OCI-M2 (cell line): ENCODE results near the gene STON1.
"Not testable (repeated sequence)": the region's sequence is repeated elsewhere in the genome, so short reads cannot be mapped to it uniquely, and the experiment has no call there.

Source experiments
- DNase-seq: peaks from one replicate; lab custom pipeline; 2025; ENCODE audit not compliant: unreplicated experiment; lab: John Stamatoyannopoulos, UW

The STON1 gene

GRCh38 chr2:48528431-48528830 lies 1.5 kb upstream of the STON1 start:
- DNase-seq, result no peak

- no peak for DNase-seq
These were observed 760 bp upstream of the STON1 start for GRCh38 chr2:48529194-48529593.

GRCh38 chr2:48529676-48530032 lies 300 bp upstream of the STON1 start:
- no peak for DNase-seq

- DNase-seq, result no peak
These were observed 1.2 kb downstream of the STON1 start for GRCh38 chr2:48531141-48531648.

- no peak for DNase-seq
These were observed 2.2 kb downstream of the STON1 start for GRCh38 chr2:48532174-48532573.

GRCh38 chr2:48532824-48533223 lies 2.9 kb downstream of the STON1 start:
- DNase-seq, result no peak

GRCh38 chr2:48534781-48535180 lies 4.8 kb downstream of the STON1 start:
- no peak for DNase-seq

GRCh38 chr2:48540237-48540935 lies 10.4 kb downstream of the STON1 start:
- no peak for DNase-seq

GRCh38 chr2:48541666-48542389 lies 11.9 kb downstream of the STON1 start:
- DNase-seq, result no peak

- no peak for DNase-seq
These were observed 13.9 kb downstream of the STON1 start for GRCh38 chr2:48543895-48544294.

GRCh38 chr2:48545244-48545643 lies 15.3 kb downstream of the STON1 start:
- DNase-seq, result no peak

- DNase-seq, result no peak
These were observed 18.9 kb downstream of the STON1 start for GRCh38 chr2:48548840-48549239.

- no peak for DNase-seq
These were observed 20.0 kb downstream of the STON1 start for GRCh38 chr2:48549972-48550371.

GRCh38 chr2:48551548-48551947 lies 21.6 kb downstream of the STON1 start:
- no peak for DNase-seq

- DNase-seq, result not testable (repeated sequence)
These were observed 25.1 kb downstream of the STON1 start for GRCh38 chr2:48555071-48555470.

- no peak for DNase-seq
These were observed 28.5 kb downstream of the STON1 start for GRCh38 chr2:48558456-48558855.

GRCh38 chr2:48560546-48561209 lies 30.7 kb downstream of the STON1 start:
- DNase-seq, result no peak

- no peak for DNase-seq
These were observed 32.3 kb downstream of the STON1 start for GRCh38 chr2:48562281-48562680.

- DNase-seq, result no peak
These were observed 36.8 kb downstream of the STON1 start for GRCh38 chr2:48566592-48567310.

- DNase-seq, result no peak
These were observed 37.7 kb downstream of the STON1 start for GRCh38 chr2:48567671-48568070.

- no peak for DNase-seq
These were observed 38.6 kb downstream of the STON1 start for GRCh38 chr2:48568547-48568946.
